Activated CD4-positive, alpha-beta T cell treated with anti-CD3 and anti-CD28 coated beads for 48 hours (primary cell): ENCODE results near the gene MDGA2.

Source experiments
- DNase-seq: peaks from one replicate; pipeline ENCODE4 v3.0.0-alpha.2; 2020

Gene MDGA2

DNA sequence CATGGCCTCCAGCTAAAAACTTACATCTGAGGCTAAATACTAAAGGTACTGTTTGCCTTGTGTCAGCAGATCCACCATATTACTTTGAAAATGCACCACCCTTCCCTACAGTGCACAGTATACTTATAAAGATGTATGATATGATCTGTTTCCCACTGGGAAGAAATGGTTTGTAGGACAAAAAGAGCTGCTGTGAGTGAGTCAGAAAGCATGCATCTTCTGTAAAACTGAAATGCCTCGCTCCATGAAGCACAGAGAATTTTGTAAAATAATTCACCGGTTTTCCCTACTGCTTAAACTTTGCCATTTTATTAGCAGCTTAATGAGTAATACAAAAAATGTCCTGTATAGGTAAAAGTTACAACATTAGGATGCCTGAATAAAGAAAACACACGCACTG is 68.8 kb downstream of the MDGA2 start:
- DNase-seq = no peak

DNA sequence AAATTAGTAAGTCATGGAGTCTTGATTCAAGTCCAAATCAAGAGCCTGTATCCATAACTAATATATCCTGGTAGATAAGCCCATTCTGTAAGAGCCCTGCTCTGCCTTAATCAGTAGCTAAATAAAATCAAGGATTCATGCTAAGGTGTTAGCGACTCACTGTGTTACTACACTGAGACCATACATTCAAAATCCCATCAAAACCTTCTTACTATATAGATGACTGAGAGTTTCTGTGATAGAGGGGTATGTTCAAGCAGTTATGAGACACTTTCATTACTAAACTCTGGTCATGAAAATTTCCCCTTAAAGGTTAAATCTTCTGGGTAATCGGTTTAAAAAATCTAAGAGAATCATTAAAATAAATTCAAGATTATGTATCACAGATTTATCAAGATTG is 78.5 kb downstream of the MDGA2 start:
- no peak for DNase-seq

DNA sequence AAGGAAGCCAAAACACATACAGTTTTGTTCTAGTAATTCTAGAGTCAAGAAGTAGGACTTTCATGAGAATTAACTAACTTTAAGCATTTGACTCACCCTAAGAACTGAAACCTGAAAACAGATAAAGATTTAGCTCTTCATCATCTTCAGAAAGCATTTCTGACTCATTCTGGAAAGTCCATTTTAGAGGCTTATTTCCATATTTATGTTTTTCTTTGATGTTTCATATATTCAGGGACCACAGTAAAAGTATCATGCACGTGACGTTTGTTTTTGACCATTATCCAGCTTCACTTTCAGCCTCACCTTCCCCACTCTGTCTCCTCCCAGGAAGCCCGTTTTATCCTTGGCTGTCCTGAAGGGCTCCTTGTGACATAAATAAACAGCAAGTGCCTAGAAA is 79.2 kb downstream of the MDGA2 start:
- DNase-seq = no peak

DNA sequence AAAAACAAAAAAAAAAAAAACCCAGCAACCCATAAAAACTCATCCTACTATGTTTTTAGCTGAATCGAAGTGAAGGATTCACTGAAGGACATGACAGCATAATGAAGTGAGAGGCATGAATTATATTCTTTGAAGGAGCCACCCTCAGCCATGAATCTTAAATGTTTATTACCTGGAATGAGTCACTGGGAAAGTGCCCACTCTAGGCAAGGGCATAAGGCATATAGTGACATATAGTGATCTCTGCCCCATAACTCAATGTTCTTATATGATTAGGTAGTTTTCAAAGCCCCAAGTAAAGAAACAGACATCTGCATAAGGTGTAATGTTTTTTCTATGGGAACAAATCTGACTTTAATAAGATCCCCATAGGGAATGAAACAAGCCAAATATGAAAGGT is 79.9 kb downstream of the MDGA2 start:
- no peak for DNase-seq

DNA sequence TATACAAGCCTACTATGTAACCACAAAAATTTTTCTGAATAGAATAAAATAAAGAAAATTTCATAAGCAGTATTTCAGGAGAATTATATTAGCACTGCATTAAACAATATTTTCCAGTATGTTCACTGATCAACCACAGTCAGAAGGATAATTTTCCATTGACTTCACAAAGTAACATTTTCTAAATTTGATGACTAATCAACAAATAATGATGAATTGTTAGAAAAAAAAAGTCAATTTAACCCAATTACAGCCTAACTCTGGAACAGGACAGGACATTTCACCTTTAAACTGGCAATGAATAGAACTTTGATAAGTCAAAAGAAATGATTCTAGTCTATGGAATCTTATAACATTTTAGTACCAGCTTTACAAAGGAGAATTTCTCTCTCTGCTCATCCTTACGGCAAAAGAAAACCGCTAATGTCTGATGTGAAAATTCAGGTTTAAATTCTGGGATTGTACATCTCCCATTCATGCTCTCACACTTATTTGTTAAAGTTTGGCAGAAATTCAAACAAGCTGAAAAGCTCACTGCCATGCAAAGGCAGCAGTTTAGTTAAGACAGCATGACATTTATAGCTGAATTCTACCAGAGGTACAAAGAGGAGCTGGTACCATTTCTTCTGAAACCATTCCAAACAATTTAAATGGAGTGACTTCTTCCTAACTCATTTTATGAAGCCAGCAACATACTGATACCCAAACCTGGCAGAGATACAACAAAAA is 84.5 kb downstream of the MDGA2 start:
- DNase-seq = no peak

DNA sequence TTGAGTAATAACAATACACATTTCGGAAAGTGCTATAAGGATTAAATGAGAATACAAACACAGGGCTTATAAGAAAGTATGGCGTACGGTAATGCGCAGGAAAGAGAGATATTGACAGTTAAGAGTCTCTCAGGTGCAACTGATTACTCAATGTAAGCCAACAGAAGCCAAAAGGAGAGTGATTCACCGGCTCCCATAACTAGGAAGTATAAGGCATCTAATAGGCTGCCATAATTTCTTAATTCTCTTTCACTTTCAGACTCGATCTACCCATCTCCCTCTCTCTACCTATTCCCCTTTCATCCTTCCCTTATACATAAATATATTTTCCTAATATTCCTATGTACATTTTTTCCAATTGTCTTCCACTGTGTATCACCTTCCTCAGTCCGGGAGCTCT is 90.0 kb downstream of the MDGA2 start:
- no peak for DNase-seq

DNA sequence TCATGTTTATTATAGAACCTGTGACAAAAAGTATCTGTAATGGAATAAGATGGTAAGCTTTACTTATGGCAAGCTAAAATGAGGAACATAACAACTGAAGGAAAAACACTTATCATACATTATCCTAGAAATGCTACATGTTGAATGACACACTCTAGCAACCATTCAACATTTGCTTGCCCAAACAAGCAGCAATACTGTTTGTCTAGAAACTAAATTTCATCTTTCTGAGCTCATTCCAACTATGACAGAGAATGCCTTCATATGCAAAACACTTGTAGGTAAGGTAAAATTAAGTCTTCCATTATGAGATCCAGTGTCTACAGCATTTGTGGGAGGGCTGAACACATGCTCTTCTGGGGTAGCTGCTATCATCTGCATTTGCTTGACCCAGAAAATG is 108.1 kb downstream of the MDGA2 start:
- DNase-seq = no peak

DNA sequence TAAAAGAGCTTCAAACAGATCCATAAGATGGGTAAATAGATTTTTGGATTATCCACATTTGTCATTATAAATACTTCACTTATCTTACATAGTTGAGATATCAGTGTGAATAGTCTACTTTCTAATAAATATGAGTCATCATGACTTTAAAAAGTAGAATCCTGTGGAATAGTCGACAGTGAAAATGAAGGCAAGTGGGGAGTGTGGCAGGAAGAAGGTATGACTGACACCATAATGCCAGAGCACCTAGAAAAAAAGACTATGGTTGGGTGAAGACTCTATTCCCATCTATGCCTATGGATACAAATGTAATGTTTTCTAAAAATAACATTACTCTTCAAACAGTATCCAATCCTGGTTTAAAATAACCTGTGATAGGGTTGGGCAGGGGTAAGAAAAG is 117.5 kb downstream of the MDGA2 start:
- no peak for DNase-seq

DNA sequence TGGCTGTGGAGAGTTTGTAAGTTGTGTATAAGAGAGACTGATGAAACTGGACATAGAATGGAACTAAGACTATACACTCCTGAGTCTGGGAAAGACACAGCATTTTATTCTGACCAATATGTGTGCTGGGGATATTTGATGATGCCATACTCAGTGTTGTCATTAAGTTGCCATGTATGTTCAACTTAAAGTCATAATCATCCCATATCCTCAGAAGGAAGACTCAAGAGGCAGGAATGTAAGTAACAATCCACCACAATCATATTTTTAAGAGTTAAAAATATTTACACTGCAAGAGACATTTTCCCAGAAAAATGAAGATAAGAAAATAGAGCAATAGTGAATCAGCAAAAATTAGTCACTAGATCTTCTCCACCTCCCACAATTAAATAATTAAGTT is 120.1 kb downstream of the MDGA2 start:
- no peak for DNase-seq

DNA sequence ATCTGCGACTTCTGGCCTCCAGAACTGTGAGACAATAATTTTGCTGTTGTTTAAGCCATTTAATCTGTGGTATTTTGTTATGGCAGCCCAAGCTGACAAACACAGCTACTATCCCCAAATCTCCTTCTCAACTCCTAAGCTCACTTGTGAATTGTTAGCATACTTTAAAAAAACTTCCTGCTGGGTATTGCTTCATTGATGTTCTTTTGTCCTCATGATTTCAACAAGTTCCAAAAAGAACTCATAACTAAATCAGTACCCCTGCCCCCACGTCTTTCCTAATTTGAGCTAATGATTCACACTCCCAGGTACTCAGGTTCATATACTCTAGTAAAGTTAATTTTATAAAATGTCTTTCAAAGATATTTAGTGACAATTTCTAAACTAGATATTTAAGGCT is 125.5 kb downstream of the MDGA2 start:
- DNase-seq = no peak

DNA sequence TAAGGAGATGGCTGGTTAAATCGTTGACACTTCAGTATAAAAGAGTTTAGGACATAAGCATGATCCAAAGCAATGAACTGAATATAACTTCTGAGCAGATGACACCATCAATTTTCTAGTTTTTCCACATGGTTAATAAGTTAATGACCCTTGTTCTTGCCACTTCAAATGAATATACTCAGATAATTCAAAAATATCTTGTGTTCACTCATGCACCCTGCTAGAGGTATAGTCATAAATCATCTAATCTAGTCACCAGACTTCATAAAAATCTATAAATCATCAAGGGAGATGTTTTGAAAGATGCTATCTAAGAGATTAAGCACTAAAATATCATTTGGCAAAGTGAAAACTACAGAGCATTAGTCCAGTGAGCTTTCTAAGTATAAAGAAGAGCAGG is 131.9 kb downstream of the MDGA2 start:
- no peak for DNase-seq

DNA sequence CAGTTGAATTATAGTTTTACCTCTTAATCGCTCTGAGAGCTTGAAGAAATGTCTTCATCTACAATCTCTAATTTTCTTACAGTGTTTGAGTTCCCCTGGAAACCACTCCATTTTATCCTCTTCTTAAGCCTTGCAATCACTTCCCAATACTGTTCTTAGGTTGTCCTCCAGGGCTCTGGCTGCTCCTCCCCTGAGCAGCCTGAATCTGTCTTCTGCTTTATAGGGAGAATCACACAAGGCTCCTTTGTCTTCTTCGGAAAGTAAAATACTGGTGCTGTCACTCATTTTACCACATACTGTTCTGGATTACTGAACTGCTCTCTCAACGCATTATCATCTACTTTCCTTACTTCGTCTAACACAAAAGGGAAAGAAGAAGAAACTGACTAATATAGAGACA is 133.7 kb downstream of the MDGA2 start:
- no peak for DNase-seq

DNA sequence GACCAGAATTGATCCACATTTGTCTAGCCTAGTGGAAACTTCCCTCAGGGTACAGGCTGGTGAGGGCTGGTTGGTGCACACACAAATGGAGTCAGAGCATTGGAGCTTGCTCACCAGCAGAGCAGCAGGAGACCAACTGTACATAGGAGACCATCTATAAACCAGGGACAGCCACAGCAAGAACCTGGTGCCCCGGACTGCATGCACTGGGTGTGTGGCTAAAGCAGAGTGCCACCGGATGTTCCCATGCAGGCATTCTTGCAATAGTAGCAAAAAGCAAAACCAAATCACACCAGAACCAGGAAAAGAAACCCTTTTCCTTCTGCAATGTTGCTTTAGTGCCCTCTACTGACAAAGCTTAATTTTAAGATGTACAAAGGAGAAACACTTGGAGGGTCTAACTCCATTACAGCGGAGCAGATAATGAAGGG is 136.4 kb downstream of the MDGA2 start:
- DNase-seq = no peak

DNA sequence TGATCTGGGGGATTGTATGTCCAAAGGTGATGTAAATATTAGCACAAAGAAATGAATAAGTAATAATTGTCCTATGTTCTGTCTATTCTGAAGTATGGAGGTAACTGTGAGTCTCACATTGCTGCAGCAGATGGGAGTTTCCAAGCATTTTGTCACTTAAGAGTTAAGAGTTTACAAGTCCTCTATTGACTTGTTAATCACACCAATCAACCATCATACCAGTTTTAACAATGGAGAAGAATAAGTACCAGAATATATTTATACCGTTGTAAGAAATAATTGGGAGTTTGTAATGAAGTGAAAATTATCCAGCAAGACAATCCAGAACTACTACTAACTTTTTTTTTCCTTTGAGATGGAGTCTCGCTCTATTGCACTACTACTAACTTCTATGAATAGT is 139.1 kb downstream of the MDGA2 start:
- no peak for DNase-seq

DNA sequence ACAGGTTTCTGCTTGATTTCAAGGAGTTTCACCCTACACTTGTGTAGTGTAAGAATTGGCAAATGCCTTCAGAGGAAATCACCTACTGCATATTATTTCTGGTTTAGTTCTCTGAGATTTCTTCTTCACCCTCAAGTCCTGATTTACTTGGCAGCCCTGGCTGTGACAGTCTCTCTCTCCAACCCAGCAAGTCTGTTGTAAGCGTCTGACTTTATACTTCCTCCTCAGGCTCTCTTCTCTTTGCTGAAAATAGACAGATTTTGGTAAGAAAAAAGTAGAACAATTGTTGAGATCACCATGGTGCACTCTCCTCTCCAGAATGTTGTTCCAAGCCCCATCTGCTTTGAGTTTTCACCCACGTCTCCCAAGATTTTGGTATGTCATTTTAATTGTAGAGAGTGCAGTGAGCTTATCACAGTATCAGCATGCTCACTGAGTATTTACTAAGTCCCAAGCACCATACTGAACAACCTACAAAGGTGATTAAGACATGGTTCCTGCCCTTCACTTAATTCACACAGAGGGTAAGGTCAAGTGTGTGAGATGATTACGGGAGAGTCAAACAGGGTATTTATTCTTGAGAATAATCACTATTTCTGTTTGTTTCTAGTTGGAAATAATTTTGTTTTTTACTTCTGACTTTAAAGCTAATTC is 148.7 kb downstream of the MDGA2 start:
- no peak for DNase-seq

DNA sequence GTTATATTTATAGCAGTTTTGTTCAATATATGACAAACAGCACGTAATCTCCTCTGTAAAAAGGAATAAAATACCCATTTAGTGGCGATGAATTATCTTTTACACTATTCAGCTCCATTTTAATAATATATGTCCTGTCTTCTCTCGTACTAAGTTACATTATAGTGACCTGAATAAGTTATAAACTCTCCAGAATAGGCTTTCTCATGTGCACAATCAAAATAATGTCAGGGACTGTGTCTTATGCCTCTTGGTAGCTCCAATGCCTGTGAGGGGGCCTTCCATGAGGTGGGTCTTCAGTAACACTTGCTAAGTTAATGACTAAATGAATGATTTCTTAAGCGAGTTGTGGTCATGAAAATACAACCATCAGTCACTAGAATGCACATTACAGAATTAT is 150.9 kb downstream of the MDGA2 start:
- DNase-seq = no peak

DNA sequence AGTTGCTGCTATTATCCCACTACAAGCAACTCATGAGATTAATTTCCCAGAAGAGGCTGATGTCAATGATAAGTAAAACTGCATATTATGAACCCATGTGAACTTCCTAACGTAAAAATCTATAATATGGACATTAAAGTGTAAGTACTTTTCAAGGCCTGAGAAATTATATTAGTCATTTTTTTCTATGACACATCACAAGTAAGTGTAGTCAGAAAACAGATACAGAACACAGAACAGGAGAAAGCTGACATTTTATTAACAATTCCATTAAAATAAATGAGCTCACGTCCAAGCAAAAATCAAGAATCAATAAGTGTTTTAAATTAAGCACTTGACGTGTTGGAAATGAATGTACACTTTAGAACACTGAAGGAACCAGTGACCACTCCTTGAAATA is 155.0 kb downstream of the MDGA2 start:
- no peak for DNase-seq

DNA sequence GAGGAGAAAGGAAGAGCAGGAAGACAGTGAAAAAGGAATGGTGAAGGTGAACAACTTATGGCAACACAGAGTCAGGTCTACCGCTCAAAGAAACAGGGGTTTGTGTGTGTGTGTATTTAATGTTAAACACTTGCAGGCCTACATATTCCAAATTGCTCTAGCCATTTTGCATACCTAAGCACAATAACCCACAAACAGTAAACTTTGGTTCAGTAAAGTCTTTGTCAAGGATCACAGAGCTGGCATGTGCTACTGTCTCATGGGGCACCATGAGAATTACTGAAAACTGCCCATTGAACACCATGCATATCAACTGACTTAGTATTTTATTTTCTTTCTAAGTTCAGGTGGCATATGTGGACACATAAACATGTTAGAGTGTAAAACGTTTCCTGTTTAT is 163.6 kb downstream of the MDGA2 start:
- no peak for DNase-seq

DNA sequence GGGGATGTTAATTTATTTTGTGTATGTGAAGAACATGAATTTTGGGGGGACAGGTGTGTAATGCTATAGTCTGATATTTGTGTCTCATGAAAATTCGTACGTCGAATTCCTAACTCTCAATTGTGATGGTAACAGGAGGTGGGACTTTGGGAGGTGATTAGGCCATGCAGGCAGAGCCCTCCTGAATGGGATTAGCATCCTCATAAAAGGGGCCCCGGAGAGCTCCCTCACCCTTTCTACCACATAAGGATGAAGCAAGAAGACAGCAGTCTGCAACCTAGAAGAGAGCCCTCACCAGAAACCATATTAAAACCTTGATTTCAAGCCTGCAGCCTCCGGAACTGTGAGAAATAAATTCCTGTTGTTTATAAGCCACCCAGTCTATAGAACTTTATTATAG is 165.4 kb downstream of the MDGA2 start:
- no peak for DNase-seq

DNA sequence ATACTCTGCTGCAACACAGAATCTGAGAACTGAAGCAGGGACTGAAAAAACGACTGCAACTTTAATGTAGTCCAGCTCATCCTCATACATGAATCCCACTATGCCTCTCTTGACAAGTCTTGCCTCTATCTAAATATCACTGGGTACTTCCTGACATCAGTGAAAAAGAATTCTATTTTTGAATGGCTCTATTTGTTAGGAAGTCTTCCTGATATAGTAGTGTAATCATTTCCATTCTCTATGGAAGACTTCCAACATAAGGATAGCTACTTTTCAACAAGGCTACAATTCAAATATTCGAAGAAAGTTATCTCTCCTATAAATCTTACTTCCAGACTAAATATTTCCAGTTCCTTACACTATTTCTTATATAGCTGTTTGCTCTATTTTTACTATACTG is 167.5 kb downstream of the MDGA2 start:
- no peak for DNase-seq

DNA sequence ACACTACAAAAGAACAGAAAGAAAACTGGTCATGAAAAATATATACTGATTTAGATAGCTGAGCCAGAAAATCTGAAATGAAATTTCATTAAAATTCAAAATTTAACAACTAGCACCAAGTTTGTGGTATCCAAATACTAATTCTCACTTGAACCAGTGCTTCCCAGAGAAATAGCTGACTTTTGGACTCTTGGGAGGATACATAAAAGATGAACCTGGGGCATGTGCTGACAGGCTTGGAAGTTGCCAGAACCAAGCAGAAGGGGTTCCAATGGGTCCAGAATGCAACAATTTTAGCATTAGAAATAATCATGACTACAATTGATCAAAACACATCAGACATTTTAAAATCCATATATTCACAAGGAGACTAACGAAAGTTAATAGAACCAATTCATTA is 175.0 kb downstream of the MDGA2 start:
- DNase-seq = no peak

DNA sequence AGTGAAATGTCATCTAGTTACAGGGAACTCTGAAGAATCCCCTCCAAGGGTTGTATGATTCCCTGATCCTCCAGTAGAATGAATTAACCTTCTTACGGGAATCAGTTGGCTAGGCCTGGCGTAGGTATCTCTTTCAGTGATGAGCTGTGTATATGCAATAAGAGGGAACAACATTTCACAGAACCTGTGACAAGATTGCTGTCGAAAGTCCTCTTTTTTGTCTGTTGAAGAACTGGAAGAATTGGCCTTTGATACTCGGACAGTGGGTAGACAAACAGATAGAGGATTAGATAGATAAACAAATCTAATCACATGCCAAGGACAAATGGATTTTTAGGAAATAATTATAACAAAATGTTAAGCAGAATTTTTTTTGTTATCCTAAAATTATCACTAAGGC is 184.6 kb downstream of the MDGA2 start:
- no peak for DNase-seq

DNA sequence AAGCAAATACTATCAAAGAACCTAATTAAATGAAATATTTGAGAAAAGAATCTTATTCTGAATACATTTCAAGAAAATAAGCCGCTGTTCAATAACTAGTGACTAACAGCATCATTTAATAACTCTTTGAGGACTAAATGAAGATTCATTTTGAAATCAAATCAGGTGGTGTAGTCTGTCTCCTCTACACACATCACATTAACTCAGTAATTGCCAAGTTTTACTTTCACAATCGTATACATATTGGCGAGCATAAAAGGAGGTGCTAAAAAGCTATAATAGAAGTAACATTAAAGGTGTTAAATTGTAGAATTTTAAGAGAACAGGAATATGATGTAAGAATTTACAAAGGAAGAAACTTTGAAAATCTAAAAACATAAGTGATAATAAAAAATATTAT is 185.1 kb downstream of the MDGA2 start:
- no peak for DNase-seq

DNA sequence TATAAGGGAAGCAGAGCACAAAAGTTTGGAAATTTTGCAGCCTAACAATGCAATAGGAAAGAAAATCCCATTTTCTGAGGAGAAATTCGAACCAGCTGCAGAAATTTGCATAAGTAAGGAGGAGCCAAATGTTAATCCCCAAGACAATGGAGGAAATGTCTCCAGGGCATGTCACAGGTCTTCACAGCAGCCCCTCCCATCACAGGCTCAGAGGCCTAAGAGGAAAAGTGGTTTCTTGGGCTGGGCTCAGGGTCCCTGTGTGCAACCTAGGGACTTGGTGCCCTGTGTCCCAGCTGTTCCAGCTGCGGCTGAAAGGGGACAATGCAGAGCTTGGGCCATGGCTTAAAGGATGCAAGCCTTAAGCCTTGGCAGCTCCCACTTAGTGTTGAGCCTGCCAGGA is 190.0 kb downstream of the MDGA2 start:
- DNase-seq = no peak

DNA sequence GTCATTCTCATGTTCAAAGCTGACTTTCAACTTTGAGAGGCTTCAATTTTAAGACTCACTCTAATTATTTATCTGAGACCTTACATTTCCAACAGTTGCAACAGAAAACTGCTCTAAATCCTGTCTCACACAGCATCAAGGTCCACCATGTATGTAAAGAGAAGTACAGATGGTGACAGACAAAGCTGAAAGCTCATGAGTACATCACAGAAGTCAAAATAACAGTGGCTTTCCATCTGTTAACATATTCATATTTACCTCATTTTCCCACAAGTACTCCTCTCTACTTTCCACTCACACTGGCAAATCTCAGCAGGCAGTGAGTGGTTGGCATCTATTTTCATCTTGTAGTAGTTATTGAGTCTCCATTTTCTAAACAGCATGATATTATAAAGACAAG is 192.0 kb downstream of the MDGA2 start:
- no peak for DNase-seq
